ENCODE results near the gene RBPMS2. TPM values are rescaled to one million over a fixed set of nuclear protein-coding genes. Genes with fewer than 3 reads are reported as not detected.

RBPMS2 gene
- polyA plus RNA-seq, 1 donor from 2014 or later, result not detected

GRCh38 chr15:64747578-64747977 lies 27.8 kb downstream of the RBPMS2 start:
- Histone ChIP-seq H3K4me2 (ENCODE audit: low read length) (no peak overlapping the region), H3F3A (ENCODE audit: insufficient read depth, low read length, poor library complexity, severe bottlenecking) (no peaks in the 10 kb centered on the region), H3K4me3 (ENCODE audit: low read length) (no peak overlapping the region), H2AFZ (ENCODE audit: low read depth, low read length) (no peak overlapping the region), H3K36me3 (ENCODE audit: insufficient read depth, low read length) (no peaks in the 10 kb centered on the region), H3K27ac (ENCODE audit: low read length) (no peak overlapping the region), H3K9me3 (ENCODE audit: low read length) (no peaks in the 10 kb centered on the region), H3K9ac (ENCODE audit: low read length) (no peak overlapping the region), H3K9me2 (ENCODE audit: insufficient read depth, low read length) (no peaks in the 10 kb centered on the region), H4K20me1 (ENCODE audit: insufficient read depth) (no peaks in the 10 kb centered on the region), H3K27me3 (ENCODE audit: insufficient read depth, low read depth, low read length) (no peaks in the 10 kb centered on the region), H3K79me2 (replicated peaks; ENCODE audit: insufficient read depth, low read length) (no peaks in the 10 kb centered on the region)
- TF ChIP-seq TAF1 (IDR thresholded peaks at IDR 0.05; ENCODE audit: low read depth), result no peak
- TF ChIP-seq SMC3 (conservative IDR thresholded peaks at IDR 0.05; ENCODE audit: poor library complexity), result no peak
- TF ChIP-seq RAD21 (conservative IDR thresholded peaks at IDR 0.05), result no peak
- TF ChIP-seq POLR2AphosphoS5 (IDR thresholded peaks at IDR 0.05), result no peak
- no peak for TF ChIP-seq MXI1 (conservative IDR thresholded peaks at IDR 0.05; ENCODE audit: poor library complexity, severe bottlenecking)
- TF ChIP-seq REST (IDR thresholded peaks at IDR 0.05; ENCODE audit: borderline replicate concordance), result no peak
- no peak for TF ChIP-seq CTCF (IDR thresholded peaks at IDR 0.05; ENCODE audit: poor library complexity, severe bottlenecking)
- TF ChIP-seq EP300 (conservative IDR thresholded peaks at IDR 0.05; ENCODE audit: poor library complexity, severe bottlenecking), result no peak
- no peak for TF ChIP-seq EZH2 (IDR thresholded peaks at IDR 0.05; ENCODE audit: borderline replicate concordance, insufficient read depth, low read length, poor library complexity, severe bottlenecking)

GRCh38 chr15:64746921-64747320 lies 28.5 kb downstream of the RBPMS2 start:
- Histone ChIP-seq H2AFZ (ENCODE audit: low read depth, low read length) (no peak overlapping the region), H3K79me2 (replicated peaks; ENCODE audit: insufficient read depth, low read length) (no peaks in the 10 kb centered on the region), H4K20me1 (ENCODE audit: insufficient read depth) (no peaks in the 10 kb centered on the region), H3F3A (ENCODE audit: insufficient read depth, low read length, poor library complexity, severe bottlenecking) (no peaks in the 10 kb centered on the region), H3K9me2 (ENCODE audit: insufficient read depth, low read length) (no peaks in the 10 kb centered on the region), H3K36me3 (ENCODE audit: insufficient read depth, low read length) (no peaks in the 10 kb centered on the region), H3K9ac (ENCODE audit: low read length) (no peak overlapping the region), H3K9me3 (ENCODE audit: low read length) (no peaks in the 10 kb centered on the region), H3K4me2 (ENCODE audit: low read length) (no peak overlapping the region), H3K27ac (ENCODE audit: low read length) (no peak overlapping the region), H3K4me3 (ENCODE audit: low read length) (no peak overlapping the region), H3K27me3 (ENCODE audit: insufficient read depth, low read depth, low read length) (no peaks in the 10 kb centered on the region)
- TF ChIP-seq POLR2AphosphoS5 (IDR thresholded peaks at IDR 0.05), result no peak
- TF ChIP-seq SMC3 (conservative IDR thresholded peaks at IDR 0.05; ENCODE audit: poor library complexity), result no peak
- TF ChIP-seq EZH2 (IDR thresholded peaks at IDR 0.05; ENCODE audit: borderline replicate concordance, insufficient read depth, low read length, poor library complexity, severe bottlenecking), result no peak

- no peak for TF ChIP-seq MXI1 (conservative IDR thresholded peaks at IDR 0.05; ENCODE audit: poor library complexity, severe bottlenecking)
- no peak for TF ChIP-seq EZH2 (IDR thresholded peaks at IDR 0.05; ENCODE audit: borderline replicate concordance, insufficient read depth, low read length, poor library complexity, severe bottlenecking)
- no peak for TF ChIP-seq REST (IDR thresholded peaks at IDR 0.05; ENCODE audit: borderline replicate concordance)
- no peak for TF ChIP-seq EP300 (conservative IDR thresholded peaks at IDR 0.05; ENCODE audit: poor library complexity, severe bottlenecking)
- no peak for TF ChIP-seq TAF1 (IDR thresholded peaks at IDR 0.05; ENCODE audit: low read depth)
- TF ChIP-seq POLR2AphosphoS5 (IDR thresholded peaks at IDR 0.05), result no peak
- TF ChIP-seq RAD21 (conservative IDR thresholded peaks at IDR 0.05), result no peak
- TF ChIP-seq CTCF (IDR thresholded peaks at IDR 0.05; ENCODE audit: poor library complexity, severe bottlenecking), result no peak
Observed at GRCh38 chr15:64746356-64746755, 29.0 kb downstream of the RBPMS2 start.

More at GRCh38 chr15:64746356-64746755, 29.0 kb downstream of the RBPMS2 start:
- Histone ChIP-seq H3K9me3 (ENCODE audit: low read length) (no peaks in the 10 kb centered on the region), H3K27ac (ENCODE audit: low read length) (no peak overlapping the region), H3K4me3 (ENCODE audit: low read length) (no peak overlapping the region), H3K79me2 (replicated peaks; ENCODE audit: insufficient read depth, low read length) (no peaks in the 10 kb centered on the region), H3K9me2 (ENCODE audit: insufficient read depth, low read length) (no peaks in the 10 kb centered on the region), H3K4me2 (ENCODE audit: low read length) (no peak overlapping the region), H4K20me1 (ENCODE audit: insufficient read depth) (no peaks in the 10 kb centered on the region), H3F3A (ENCODE audit: insufficient read depth, low read length, poor library complexity, severe bottlenecking) (no peaks in the 10 kb centered on the region), H2AFZ (ENCODE audit: low read depth, low read length) (no peak overlapping the region), H3K27me3 (ENCODE audit: insufficient read depth, low read depth, low read length) (no peaks in the 10 kb centered on the region), H3K36me3 (ENCODE audit: insufficient read depth, low read length) (no peaks in the 10 kb centered on the region), H3K9ac (ENCODE audit: low read length) (no peak overlapping the region)
